HepG2 (cell line): ENCODE measurements around the gene CAMSAP2. TPM values are rescaled to one million over a fixed set of nuclear protein-coding genes. Genes with fewer than 3 reads are reported as not detected.

ENCODE experiments used
- ATAC-seq: fragments of 200-7000 bp; cut with Tn5 transposase; 3 replicates; pipeline ENCODE4 v1.9.1; 2020; ENCODE audit warnings: mild to moderate bottlenecking, moderate library complexity
- BruUV-seq: library from RNA; stranded (reverse); fragments of 400-500 nt; replicated peaks from 2 replicates; lab custom pipeline; 2021; lab: Mats Ljungman, UMichigan
- CTCF ChIA-PET: fragments of 300-600 bp; formaldehyde crosslinking; extraction: SDS; loops from one replicate; lab custom pipeline; 2021; ENCODE audit warnings: low total read pairs, inconsistent platforms, low intra/inter-chr PET ratio; lab: Yijun Ruan, JAX
- POLR2A ChIA-PET: fragments of 350-600 bp; sonication (Branson Sonifier 250); formaldehyde crosslinking; loops from one replicate; lab custom pipeline; 2020; ENCODE audit warnings: antibody characterized with exemption, inconsistent platforms; lab: Yijun Ruan, JAX
- DNase-seq: peaks from one replicate; pipeline ENCODE4 v3.0.0-alpha.2; 2015; ENCODE audit warnings: low spot score
- FAIRE-seq: peaks from 3 replicates; lab custom pipeline; 2011; peaks lifted over from hg19 to GRCh38; lab: Jason Lieb, UNC
- H2AFZ ChIP-seq: one replicate; pipeline ENCODE4 v1.6.1; 2011; ENCODE audit warnings: low read length, inconsistent platforms
- H3K27ac ChIP-seq: fragments of 300-600 bp; 3 replicates; pipeline ENCODE4 v1.8.0; 2011; ENCODE audit warnings: mixed run types, mild to moderate bottlenecking, mixed read lengths, low read length, inconsistent platforms; ENCODE audit not compliant: insufficient read depth; ENCODE audit errors: extremely low read length
- H3K27me3 ChIP-seq, 2 experiments: fragments of 200-600 bp in 1 of 2; 2 replicates in 1 of 2; 3 replicates in 1 of 2; pipeline versions ENCODE4 v1.6.0 to v1.8.0; 2011; ENCODE audit warnings: low read length in 2 of 2, mild to moderate bottlenecking in 2 of 2, moderate library complexity in 2 of 2, inconsistent platforms in 1 of 2; ENCODE audit not compliant: insufficient read depth in 2 of 2, control insufficient read depth in 1 of 2
- H3K36me3 ChIP-seq, 2 experiments: fragments of 200-600 bp in 1 of 2; replicated peaks in 1 of 2; 2 replicates in 1 of 2; 3 replicates in 1 of 2; pipeline versions ENCODE4 v1.5.1 to v1.8.0; 2011; ENCODE audit warnings: low read length in 2 of 2, inconsistent platforms in 1 of 2; ENCODE audit not compliant: insufficient read depth in 2 of 2, control insufficient read depth in 1 of 2
- H3K4me1 ChIP-seq: 2 replicates; pipeline ENCODE4 v1.5.1; 2012; ENCODE audit warnings: low read length, inconsistent platforms; ENCODE audit not compliant: insufficient read depth
- H3K4me2 ChIP-seq: 2 replicates; pipeline ENCODE4 v1.6.0; 2011; ENCODE audit warnings: low read depth, low read length, inconsistent platforms
- H3K4me3 ChIP-seq, 3 experiments: fragments of 200-600 bp in 1 of 3; sonication (generic), shearing (Covaris generic) in 1 of 3; replicated peaks in 1 of 3; 2 replicates each; pipeline ENCODE4 v1.5.1; 2011 to 2016; ENCODE audit warnings: low read length in 3 of 3, inconsistent platforms in 2 of 3, low read depth in 2 of 3, mild to moderate bottlenecking in 2 of 3, control low read depth in 1 of 3, mixed read lengths in 1 of 3; ENCODE audit not compliant: insufficient read depth in 1 of 3
- H3K79me2 ChIP-seq: one replicate; pipeline ENCODE4 v1.6.1; 2011; ENCODE audit warnings: low read length, inconsistent platforms; ENCODE audit not compliant: insufficient read depth
- H3K9ac ChIP-seq: 2 replicates; pipeline ENCODE4 v1.6.0; 2011; ENCODE audit warnings: mild to moderate bottlenecking, low read depth, low read length, inconsistent platforms; ENCODE audit not compliant: insufficient read depth
- H3K9me3 ChIP-seq: 2 replicates; pipeline ENCODE4 v1.5.1; 2012; ENCODE audit warnings: mild to moderate bottlenecking, low read length
- H4K20me1 ChIP-seq: 2 replicates; pipeline ENCODE4 v1.6.0; 2011; ENCODE audit warnings: inconsistent platforms, mild to moderate bottlenecking, low read length, moderate library complexity; ENCODE audit not compliant: insufficient read depth
- CCAR2 ChIP-seq: fragments of 200-400 bp; formaldehyde crosslinking; optimal IDR thresholded peaks from 2 replicates; pipeline ENCODE3; 2018; ENCODE audit warnings: low read depth, mild to moderate bottlenecking, low read length, moderate library complexity
- KLF6 ChIP-seq: IDR thresholded peaks from 2 replicates; pipeline ENCODE4 v1.8.0; 2016; ENCODE audit warnings: missing biosample characterization, missing genetic modification reagents
- MATR3 ChIP-seq: sonication (generic); formaldehyde crosslinking; IDR thresholded peaks from 2 replicates; pipeline ENCODE4 v1.4.0; 2020; ENCODE audit warnings: missing genetic modification reagents
- MIER3 ChIP-seq: IDR thresholded peaks from 2 replicates; pipeline ENCODE4 v1.6.1; 2016; ENCODE audit warnings: missing compliant biosample characterization, borderline replicate concordance
- NAIF1 ChIP-seq: sonication (generic); formaldehyde crosslinking; IDR thresholded peaks from 2 replicates; pipeline ENCODE4 v1.5.0; 2020; ENCODE audit warnings: mild to moderate bottlenecking, missing genetic modification reagents, borderline replicate concordance
- SP140L ChIP-seq: sonication (generic); formaldehyde crosslinking; IDR thresholded peaks from 2 replicates; pipeline ENCODE4 v1.4.0; 2020; ENCODE audit warnings: missing genetic modification reagents, borderline replicate concordance
- SRF ChIP-seq: IDR thresholded peaks from 2 replicates; pipeline ENCODE4 v1.6.1; 2011; ENCODE audit warnings: mild to moderate bottlenecking, low read depth, low read length, moderate library complexity
- TAF15 ChIP-seq: fragments of 200-400 bp; formaldehyde crosslinking; IDR thresholded peaks from one replicate; pipeline ENCODE4 v1.6.1; 2018; ENCODE audit warnings: mild to moderate bottlenecking, low read depth, low read length; ENCODE audit not compliant: poor library complexity, severe bottlenecking
- THAP11 ChIP-seq: IDR thresholded peaks from 2 replicates; pipeline ENCODE4 v1.6.1; 2016; ENCODE audit warnings: missing biosample characterization, missing genetic modification reagents
- THAP8 ChIP-seq: sonication (generic); formaldehyde crosslinking; IDR thresholded peaks from 2 replicates; pipeline ENCODE4 v1.5.1; 2020; ENCODE audit warnings: missing genetic modification reagents, mild to moderate bottlenecking, borderline replicate concordance
- ZKSCAN1 ChIP-seq: fragments of 150-350 bp; IDR thresholded peaks from 2 replicates; pipeline ENCODE4 v1.6.1; 2014; ENCODE audit warnings: low read length
- ZNF274 ChIP-seq: sonication (generic); formaldehyde crosslinking; IDR thresholded peaks from 2 replicates; pipeline ENCODE4 v1.5.1; 2020; ENCODE audit warnings: mild to moderate bottlenecking, missing genetic modification reagents
- ZNF790 ChIP-seq: sonication (generic); formaldehyde crosslinking; IDR thresholded peaks from 2 replicates; pipeline ENCODE4 v1.8.0; 2022; ENCODE audit warnings: missing genetic modification reagents, mild to moderate bottlenecking, borderline replicate concordance
- WGBS: methylation state at CpG from one replicate; pipeline ENCODE4 v1.1.6; 2017; ENCODE audit warnings: low lambda C conversion rate; 5-methylcytosine and 5-hydroxymethylcytosine counted together
- in situ Hi-C: cut with HindIII; loops from 2 replicates; pipeline ENCODE4 v1.10.0; 2017; ENCODE audit warnings: low pct_unique_long_range_greater_than_20kb; ENCODE audit not compliant: extremely low pct_ligation_motif_present
- intact Hi-C: fragments of 100-400 bp; cut with micrococcal nuclease; formaldehyde crosslinking; loops from one replicate; pipeline ENCODE4 v1.10.0; 2022; ENCODE audit not compliant: unreplicated experiment
- polyA plus RNA-seq, 8 experiments: library from polyadenylated mRNA; depleted of rRNA in 3 of 8; stranded (reverse) in 7 of 8; unstranded in 1 of 8; fragments of >200 nt; fragmentation: Illumina TruSeq in 4 of 8; extraction: Trizol in 4 of 8; gene quantifications; 2 replicates each; pipeline versions ENCODE4 v1.2.1 to v1.2.3, GENCODE V29; 2011 to 2016; ENCODE audit warnings: low read depth in 4 of 8, missing spikeins in 1 of 8, mixed read lengths in 1 of 8; ENCODE audit not compliant: insufficient read depth in 1 of 8
- total RNA-seq, 5 experiments: library from RNA; depleted of rRNA; stranded (reverse); fragments of >200 nt; fragmentation: Illumina TruSeq; extraction: Trizol; gene quantifications; 2 replicates each; pipeline ENCODE4 v1.2.3, GENCODE V29; 2016; ENCODE audit warnings: low read depth in 1 of 5
- TF ChIP-seq, protein P1 (sequence below): IDR thresholded peaks from 2 replicates; pipeline ENCODE4 v1.6.1; 2016; ENCODE audit warnings: mild to moderate bottlenecking
- TF ChIP-seq, protein P2 (sequence below): sonication (generic); formaldehyde crosslinking; IDR thresholded peaks from 2 replicates; pipeline ENCODE4 v1.8.1; 2022; ENCODE audit warnings: mild to moderate bottlenecking, missing genetic modification reagents

Gene CAMSAP2
- total and polyA plus RNA-seq, 2 of the 13 experiments (the other 11 are each of a cell fraction or from before 2014, with no cell fraction given): 3.4 to 8.2 TPM

GRCh38 chr1:200867018-200867811 lies 128.5 kb downstream of the CAMSAP2 start:
- no peaks in the 10 kb centered on the region for H4K20me1 ChIP-seq
- no peaks in the 10 kb centered on the region for H3K9me3 ChIP-seq
- intact Hi-C loops: no loop called here
- TF ChIP-seq MATR3 (CRISPR knock-in tag) (no peak), SP140L (no peak), NAIF1 (CRISPR knock-in tag) (no peak), THAP8 (CRISPR knock-in tag) (no peak)
- ATAC-seq (no peak), FAIRE-seq (no peak), DNase-seq (no peak)
- H3K79me2 ChIP-seq: no peaks in the 10 kb centered on the region
- 41% methylated on average over 11 of the region's 11 CpGs for WGBS
- H3K4me2 ChIP-seq: no peak overlapping the region
- ChIA-PET CTCF (no interaction called here), POLR2A (no interaction called here)
- BruUV-seq: no TSS peak
- no peaks in the 10 kb centered on the region for H3K36me3 ChIP-seq
- H3K4me3 ChIP-seq: no peak overlapping the region
- no peak overlapping the region for H2AFZ ChIP-seq
- H3K27me3 ChIP-seq: peaks cover 1 to 10% of the 10 kb centered on the region in 2 experiments; a peak in 2 of 5 replicates
- H3K9ac ChIP-seq: no peak overlapping the region
- in situ Hi-C loops: no loop called here
- no peak overlapping the region for H3K27ac ChIP-seq
- peaks cover 9% of the 10 kb centered on the region; the same call in 1 of the 2 replicates for H3K4me1 ChIP-seq

DNA sequence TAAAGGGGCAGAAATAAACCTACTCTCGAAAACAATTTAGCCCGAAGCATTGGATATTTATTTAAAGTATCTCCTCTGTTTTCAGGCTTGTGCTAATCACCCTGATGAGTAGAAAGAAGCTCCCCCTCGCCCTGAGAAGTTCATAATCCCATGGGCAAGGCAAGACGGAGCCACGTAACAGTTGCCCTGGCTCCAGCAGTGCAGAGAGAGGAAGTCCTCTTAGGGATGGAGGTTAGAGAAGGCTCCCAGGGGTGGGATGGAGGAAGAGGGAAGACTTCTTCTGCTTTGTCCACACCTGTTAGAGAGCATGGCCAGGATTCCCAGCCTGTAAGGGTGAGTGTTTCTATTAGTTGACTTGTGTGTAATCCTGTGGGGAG lies 130.7 kb downstream of the CAMSAP2 start:
- Histone ChIP-seq H3K27me3 (peaks cover 1 to 10% of the 10 kb centered on the region in 2 experiments; a peak in 2 of 5 replicates), H3K27ac (no peak overlapping the region), H3K9me3 (no peaks in the 10 kb centered on the region), H3K4me3 (no peak overlapping the region), H3K79me2 (no peaks in the 10 kb centered on the region), H3K36me3 (no peaks in the 10 kb centered on the region), H4K20me1 (no peaks in the 10 kb centered on the region), H2AFZ (no peak overlapping the region), H3K4me1 (peaks cover 9% of the 10 kb centered on the region; the same call in 1 of the 2 replicates), H3K9ac (no peak overlapping the region), H3K4me2 (no peak overlapping the region)
- no TSS peak for BruUV-seq
- 62% methylated on average over 5 of the region's 5 CpGs for WGBS
- ChIA-PET POLR2A (no interaction called here), CTCF (no interaction called here)
- in situ Hi-C loops (no loop called here), intact Hi-C loops (no loop called here)
- FAIRE-seq: no peak
- DNase-seq: no peak
- no peak; the same call in 2 of the 3 replicates for ATAC-seq
- TF ChIP-seq ZNF274 (CRISPR knock-in tag) (no peak), ZKSCAN1 (no peak), KLF6 (CRISPR knock-in tag) (no peak), MIER3 (CRISPR knock-in tag) (no peak), THAP11 (CRISPR knock-in tag) (no peak), TAF15 (no peak), ZNF790 (CRISPR knock-in tag) (no peak), SRF (no peak), CCAR2 (no peak)
- TF ChIP-seq, protein P1, sequence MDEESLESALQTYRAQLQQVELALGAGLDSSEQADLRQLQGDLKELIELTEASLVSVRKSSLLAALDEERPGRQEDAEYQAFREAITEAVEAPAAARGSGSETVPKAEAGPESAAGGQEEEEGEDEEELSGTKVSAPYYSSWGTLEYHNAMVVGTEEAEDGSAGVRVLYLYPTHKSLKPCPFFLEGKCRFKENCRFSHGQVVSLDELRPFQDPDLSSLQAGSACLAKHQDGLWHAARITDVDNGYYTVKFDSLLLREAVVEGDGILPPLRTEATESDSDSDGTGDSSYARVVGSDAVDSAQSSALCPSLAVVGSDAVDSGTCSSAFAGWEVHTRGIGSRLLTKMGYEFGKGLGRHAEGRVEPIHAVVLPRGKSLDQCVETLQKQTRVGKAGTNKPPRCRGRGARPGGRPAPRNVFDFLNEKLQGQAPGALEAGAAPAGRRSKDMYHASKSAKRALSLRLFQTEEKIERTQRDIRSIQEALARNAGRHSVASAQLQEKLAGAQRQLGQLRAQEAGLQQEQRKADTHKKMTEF (CRISPR knock-in tag): no peak
- TF ChIP-seq, protein P2, sequence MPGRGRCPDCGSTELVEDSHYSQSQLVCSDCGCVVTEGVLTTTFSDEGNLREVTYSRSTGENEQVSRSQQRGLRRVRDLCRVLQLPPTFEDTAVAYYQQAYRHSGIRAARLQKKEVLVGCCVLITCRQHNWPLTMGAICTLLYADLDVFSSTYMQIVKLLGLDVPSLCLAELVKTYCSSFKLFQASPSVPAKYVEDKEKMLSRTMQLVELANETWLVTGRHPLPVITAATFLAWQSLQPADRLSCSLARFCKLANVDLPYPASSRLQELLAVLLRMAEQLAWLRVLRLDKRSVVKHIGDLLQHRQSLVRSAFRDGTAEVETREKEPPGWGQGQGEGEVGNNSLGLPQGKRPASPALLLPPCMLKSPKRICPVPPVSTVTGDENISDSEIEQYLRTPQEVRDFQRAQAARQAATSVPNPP (CRISPR knock-in tag): no peak
